Dendritic cell treated with granulocyte-macrophage colony-stimulating factor and Interleukin-4, amounts not matched to agents 40 ng/mL and 50 ng/mL, for 4 days (primary cell): ENCODE data around the gene DCC.

ENCODE experiments used
- H3K27ac Mint-ChIP-seq: one replicate; pipeline ENCODE4 v1.8.0; 2022; ENCODE audit warnings: mild to moderate bottlenecking, mixed read lengths
- H3K27me3 Mint-ChIP-seq: one replicate; pipeline ENCODE4 v1.8.0; 2022; ENCODE audit warnings: mild to moderate bottlenecking, mixed read lengths
- H3K36me3 Mint-ChIP-seq: one replicate; pipeline ENCODE4 v1.8.0; 2022; ENCODE audit warnings: low read depth, mixed read lengths
- H3K4me1 Mint-ChIP-seq: one replicate; pipeline ENCODE4 v1.8.0; 2022; ENCODE audit warnings: low read depth, mixed read lengths
- H3K4me3 Mint-ChIP-seq: one replicate; pipeline ENCODE4 v1.8.0; 2022; ENCODE audit warnings: mild to moderate bottlenecking, moderate library complexity, mixed read lengths
- H3K9me3 Mint-ChIP-seq: one replicate; pipeline ENCODE4 v1.8.0; 2022; ENCODE audit warnings: mixed read lengths
- intact Hi-C: fragments of 100-400 bp; cut with micrococcal nuclease; formaldehyde crosslinking; loops from one replicate; pipeline ENCODE4 v1.15.0; 2022

The DCC gene

GRCh38 chr18:53115876-53116585 lies 776.0 kb downstream of the DCC start:
- intact Hi-C loops, result no loop called here
- Mint-ChIP-seq H3K27ac (no peak overlapping the region), H3K9me3 (no peaks in the 10 kb centered on the region), H3K4me1 (no peaks in the 10 kb centered on the region), H3K4me3 (no peak overlapping the region), H3K27me3 (no peaks in the 10 kb centered on the region), H3K36me3 (no peaks in the 10 kb centered on the region)

- Mint-ChIP-seq H3K9me3 (no peaks in the 10 kb centered on the region), H3K27ac (no peak overlapping the region)
Observed at GRCh38 chr18:53117851-53118250, 777.9 kb downstream of the DCC start.

GRCh38 chr18:53126210-53126609 lies 786.2 kb downstream of the DCC start:
- intact Hi-C loops, result no loop called here
- Mint-ChIP-seq H3K4me1 (no peaks in the 10 kb centered on the region), H3K9me3 (peaks cover 9% of the 10 kb centered on the region), H3K27ac (no peak overlapping the region), H3K4me3 (no peak overlapping the region), H3K27me3 (no peaks in the 10 kb centered on the region), H3K36me3 (no peaks in the 10 kb centered on the region)

More at GRCh38 chr18:53117851-53118250, 777.9 kb downstream of the DCC start:
- intact Hi-C loops, result no loop called here
- no peaks in the 10 kb centered on the region for H3K4me1 Mint-ChIP-seq
- H3K36me3 Mint-ChIP-seq, result no peaks in the 10 kb centered on the region
- H3K4me3 Mint-ChIP-seq, result no peak overlapping the region
- no peaks in the 10 kb centered on the region for H3K27me3 Mint-ChIP-seq

GRCh38 chr18:53131001-53131400 lies 791.0 kb downstream of the DCC start:
- intact Hi-C loops, result no loop called here
- Mint-ChIP-seq H3K9me3 (peaks cover 9% of the 10 kb centered on the region), H3K4me1 (no peaks in the 10 kb centered on the region), H3K4me3 (no peak overlapping the region), H3K27me3 (no peaks in the 10 kb centered on the region), H3K36me3 (no peaks in the 10 kb centered on the region), H3K27ac (no peak overlapping the region)

- H3K9me3 Mint-ChIP-seq, result peaks cover 9% of the 10 kb centered on the region
- no peaks in the 10 kb centered on the region for H3K27me3 Mint-ChIP-seq
- H3K4me1 Mint-ChIP-seq, result no peaks in the 10 kb centered on the region
- no peaks in the 10 kb centered on the region for H3K36me3 Mint-ChIP-seq
- no peak overlapping the region for H3K4me3 Mint-ChIP-seq
- no peak overlapping the region for H3K27ac Mint-ChIP-seq
- intact Hi-C loops, result no loop called here
Observed at GRCh38 chr18:53134711-53135110, 794.7 kb downstream of the DCC start.

- Mint-ChIP-seq H3K36me3 (no peaks in the 10 kb centered on the region), H3K4me3 (no peak overlapping the region), H3K4me1 (no peaks in the 10 kb centered on the region), H3K27ac (no peak overlapping the region), H3K27me3 (no peaks in the 10 kb centered on the region), H3K9me3 (peaks cover 5% of the 10 kb centered on the region)
- intact Hi-C loops, result no loop called here
Observed at GRCh38 chr18:53135654-53136053, 795.7 kb downstream of the DCC start.

GRCh38 chr18:53139746-53140500 lies 799.9 kb downstream of the DCC start:
- no peaks in the 10 kb centered on the region for H3K27me3 Mint-ChIP-seq
- H3K27ac Mint-ChIP-seq, result no peak overlapping the region

GRCh38 chr18:53142005-53142404 lies 802.0 kb downstream of the DCC start:
- H3K36me3 Mint-ChIP-seq, result no peaks in the 10 kb centered on the region
- no peaks in the 10 kb centered on the region for H3K27me3 Mint-ChIP-seq
- H3K27ac Mint-ChIP-seq, result no peak overlapping the region
- intact Hi-C loops, result no loop called here
- no peak overlapping the region for H3K4me3 Mint-ChIP-seq
- H3K4me1 Mint-ChIP-seq, result no peaks in the 10 kb centered on the region
- H3K9me3 Mint-ChIP-seq, result no peaks in the 10 kb centered on the region

More at GRCh38 chr18:53139746-53140500, 799.9 kb downstream of the DCC start:
- Mint-ChIP-seq H3K36me3 (no peaks in the 10 kb centered on the region), H3K9me3 (no peaks in the 10 kb centered on the region), H3K4me3 (no peak overlapping the region), H3K4me1 (no peaks in the 10 kb centered on the region)
- intact Hi-C loops, result no loop called here

GRCh38 chr18:53147472-53147871 lies 807.5 kb downstream of the DCC start:
- no peaks in the 10 kb centered on the region for H3K9me3 Mint-ChIP-seq
- H3K27ac Mint-ChIP-seq, result no peak overlapping the region
- no peaks in the 10 kb centered on the region for H3K4me1 Mint-ChIP-seq
- no peaks in the 10 kb centered on the region for H3K36me3 Mint-ChIP-seq
- no peak overlapping the region for H3K4me3 Mint-ChIP-seq
- H3K27me3 Mint-ChIP-seq, result no peaks in the 10 kb centered on the region
- intact Hi-C loops, result no loop called here

GRCh38 chr18:53148123-53148522 lies 808.1 kb downstream of the DCC start:
- H3K27ac Mint-ChIP-seq, result no peak overlapping the region
- H3K9me3 Mint-ChIP-seq, result no peaks in the 10 kb centered on the region
- H3K4me3 Mint-ChIP-seq, result no peak overlapping the region
- H3K27me3 Mint-ChIP-seq, result no peaks in the 10 kb centered on the region
- intact Hi-C loops, result no loop called here
- no peaks in the 10 kb centered on the region for H3K36me3 Mint-ChIP-seq
- no peaks in the 10 kb centered on the region for H3K4me1 Mint-ChIP-seq

- H3K27me3 Mint-ChIP-seq, result no peaks in the 10 kb centered on the region
- no peaks in the 10 kb centered on the region for H3K4me1 Mint-ChIP-seq
- H3K9me3 Mint-ChIP-seq, result no peaks in the 10 kb centered on the region
- intact Hi-C loops, result no loop called here
- no peak overlapping the region for H3K27ac Mint-ChIP-seq
- no peak overlapping the region for H3K4me3 Mint-ChIP-seq
- no peaks in the 10 kb centered on the region for H3K36me3 Mint-ChIP-seq
Observed at GRCh38 chr18:53152476-53152875, 812.5 kb downstream of the DCC start.

GRCh38 chr18:53153281-53153680 lies 813.3 kb downstream of the DCC start:
- Mint-ChIP-seq H3K27ac (no peak overlapping the region), H3K9me3 (no peaks in the 10 kb centered on the region), H3K36me3 (no peaks in the 10 kb centered on the region), H3K27me3 (no peaks in the 10 kb centered on the region), H3K4me1 (no peaks in the 10 kb centered on the region), H3K4me3 (no peak overlapping the region)
- intact Hi-C loops, result no loop called here

- Mint-ChIP-seq H3K9me3 (no peaks in the 10 kb centered on the region), H3K27ac (no peak overlapping the region), H3K27me3 (no peaks in the 10 kb centered on the region), H3K4me1 (no peaks in the 10 kb centered on the region), H3K4me3 (no peak overlapping the region), H3K36me3 (no peaks in the 10 kb centered on the region)
- intact Hi-C loops, result no loop called here
Observed at GRCh38 chr18:53153800-53154199, 813.8 kb downstream of the DCC start.

- no peak overlapping the region for H3K27ac Mint-ChIP-seq
- intact Hi-C loops, result no loop called here
- no peaks in the 10 kb centered on the region for H3K27me3 Mint-ChIP-seq
- H3K36me3 Mint-ChIP-seq, result no peaks in the 10 kb centered on the region
- H3K4me1 Mint-ChIP-seq, result no peaks in the 10 kb centered on the region
- H3K9me3 Mint-ChIP-seq, result peaks cover 8% of the 10 kb centered on the region
- H3K4me3 Mint-ChIP-seq, result no peak overlapping the region
Observed at GRCh38 chr18:53165770-53166169, 825.8 kb downstream of the DCC start.
